SU-DHL-6 (cell line): ENCODE results near the gene CCNT1.
"Not testable (repeated sequence)": the region's sequence is repeated elsewhere in the genome, so short reads cannot be mapped to it uniquely, and the experiment has no call there.

Source experiments
- H2AFZ ChIP-seq: fragments of 200-600 bp; sonication (generic); 2 replicates; pipeline ENCODE4 v1.6.1; 2014; ENCODE audit warnings: low read depth, mild to moderate bottlenecking, moderate library complexity, mixed read lengths, antibody characterized with exemption, low read length; ENCODE audit not compliant: severe bottlenecking
- H3F3A ChIP-seq: fragments of 200-600 bp; shearing (Covaris generic); 2 replicates; pipeline ENCODE4 v1.6.0; 2016; ENCODE audit warnings: antibody characterized with exemption, mild to moderate bottlenecking; ENCODE audit not compliant: insufficient read depth
- H3K27ac ChIP-seq: fragments of 200-600 bp; sonication (generic); 2 replicates; pipeline ENCODE4 v1.5.1; 2016; ENCODE audit warnings: low read depth, mild to moderate bottlenecking, low read length, moderate library complexity, mixed read lengths
- H3K27me3 ChIP-seq: fragments of 200-600 bp; sonication (generic), shearing (Covaris generic); 2 replicates; pipeline ENCODE4 v1.6.0; 2014; ENCODE audit warnings: mild to moderate bottlenecking, low read length
- H3K36me3 ChIP-seq: fragments of 200-600 bp; sonication (generic); 2 replicates; pipeline ENCODE4 v1.6.1; 2014; ENCODE audit warnings: mild to moderate bottlenecking, low read length, mixed read lengths
- H3K4me2 ChIP-seq: fragments of 300-600, 200-600 bp; shearing (Covaris generic), sonication (generic); 2 replicates; pipeline ENCODE4 v1.6.0; 2014; ENCODE audit warnings: low read length, low read depth, mild to moderate bottlenecking; ENCODE audit not compliant: poor library complexity, severe bottlenecking
- H3K4me3 ChIP-seq: fragments of 200-600 bp; sonication (generic); 2 replicates; pipeline ENCODE4 v1.5.1; 2014; ENCODE audit warnings: antibody characterized with exemption, low read length, mild to moderate bottlenecking, mixed read lengths; ENCODE audit not compliant: insufficient read depth, poor library complexity, severe bottlenecking
- H3K79me2 ChIP-seq: fragments of 200-600 bp; sonication (generic); 2 replicates; pipeline ENCODE4 v1.6.1; 2014; ENCODE audit warnings: mild to moderate bottlenecking, low read length, moderate library complexity; ENCODE audit not compliant: insufficient read depth
- H3K9ac ChIP-seq: fragments of 200-600 bp; sonication (generic); 2 replicates; pipeline ENCODE4 v1.7.0; 2014; ENCODE audit warnings: mild to moderate bottlenecking, low read length
- H3K9me2 ChIP-seq: fragments of 200-600 bp; sonication (generic); replicated peaks from 2 replicates; pipeline ENCODE4 v1.6.1; 2014; ENCODE audit warnings: low read length; ENCODE audit not compliant: insufficient read depth
- H3K9me3 ChIP-seq: fragments of 200-600 bp; sonication (generic); 2 replicates; pipeline ENCODE4 v1.6.1; 2014; ENCODE audit warnings: low read length, mixed read lengths; ENCODE audit not compliant: insufficient read depth
- H4K20me1 ChIP-seq: fragments of 200-600 bp; sonication (generic); 2 replicates; pipeline ENCODE4 v1.6.1; 2014; ENCODE audit warnings: low read depth, mild to moderate bottlenecking, antibody characterized with exemption, low read length, moderate library complexity, mixed read lengths
- EZH2phosphoT487 ChIP-seq: fragments of 200-600 bp; sonication (generic), shearing (Covaris generic); conservative IDR thresholded peaks from 2 replicates; pipeline ENCODE4 v1.6.1; 2018; ENCODE audit warnings: mild to moderate bottlenecking, antibody characterized with exemption, low read length, moderate library complexity, mixed read lengths
- TF ChIP-seq, protein P1 (sequence below): fragments of 200-600 bp; sonication (generic); IDR thresholded peaks from one replicate; pipeline ENCODE4 v1.5.1; 2017; ENCODE audit warnings: antibody characterized with exemption, mild to moderate bottlenecking, low read length, moderate library complexity; ENCODE audit not compliant: insufficient read depth, poor library complexity, severe bottlenecking

Gene CCNT1

DNA sequence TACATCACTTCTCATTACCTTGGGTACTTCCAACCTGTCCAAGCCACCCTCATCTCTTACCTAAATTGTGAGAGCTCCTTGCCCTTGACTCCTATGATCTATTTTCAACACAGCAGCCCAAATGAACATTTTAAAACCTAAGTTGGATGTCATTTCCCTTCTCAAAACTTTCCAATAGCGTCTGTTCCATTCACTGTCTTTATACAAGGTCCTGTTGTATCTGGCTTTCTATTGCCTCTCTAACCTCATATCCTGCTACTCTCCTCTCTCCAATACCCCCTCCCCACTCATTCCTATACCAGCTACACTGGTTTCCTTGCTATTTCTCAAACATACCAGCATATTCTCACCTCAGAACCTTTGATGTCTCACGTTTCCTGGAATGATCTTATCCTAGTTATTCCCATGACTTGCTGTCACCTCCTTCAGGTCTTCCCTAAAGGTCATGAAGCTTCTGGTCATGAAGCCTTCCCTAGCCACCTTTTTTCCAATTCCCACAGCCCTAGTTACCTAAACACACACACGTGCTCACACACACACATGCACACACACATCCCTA, 30.4 kb downstream of the CCNT1 start:
- no peaks in the 10 kb centered on the region for H3K9me2 ChIP-seq
- no peak overlapping the region for H2AFZ ChIP-seq
- TF ChIP-seq, protein P1, sequence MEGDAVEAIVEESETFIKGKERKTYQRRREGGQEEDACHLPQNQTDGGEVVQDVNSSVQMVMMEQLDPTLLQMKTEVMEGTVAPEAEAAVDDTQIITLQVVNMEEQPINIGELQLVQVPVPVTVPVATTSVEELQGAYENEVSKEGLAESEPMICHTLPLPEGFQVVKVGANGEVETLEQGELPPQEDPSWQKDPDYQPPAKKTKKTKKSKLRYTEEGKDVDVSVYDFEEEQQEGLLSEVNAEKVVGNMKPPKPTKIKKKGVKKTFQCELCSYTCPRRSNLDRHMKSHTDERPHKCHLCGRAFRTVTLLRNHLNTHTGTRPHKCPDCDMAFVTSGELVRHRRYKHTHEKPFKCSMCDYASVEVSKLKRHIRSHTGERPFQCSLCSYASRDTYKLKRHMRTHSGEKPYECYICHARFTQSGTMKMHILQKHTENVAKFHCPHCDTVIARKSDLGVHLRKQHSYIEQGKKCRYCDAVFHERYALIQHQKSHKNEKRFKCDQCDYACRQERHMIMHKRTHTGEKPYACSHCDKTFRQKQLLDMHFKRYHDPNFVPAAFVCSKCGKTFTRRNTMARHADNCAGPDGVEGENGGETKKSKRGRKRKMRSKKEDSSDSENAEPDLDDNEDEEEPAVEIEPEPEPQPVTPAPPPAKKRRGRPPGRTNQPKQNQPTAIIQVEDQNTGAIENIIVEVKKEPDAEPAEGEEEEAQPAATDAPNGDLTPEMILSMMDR = no peak
- no peak for TF ChIP-seq EZH2phosphoT487

DNA sequence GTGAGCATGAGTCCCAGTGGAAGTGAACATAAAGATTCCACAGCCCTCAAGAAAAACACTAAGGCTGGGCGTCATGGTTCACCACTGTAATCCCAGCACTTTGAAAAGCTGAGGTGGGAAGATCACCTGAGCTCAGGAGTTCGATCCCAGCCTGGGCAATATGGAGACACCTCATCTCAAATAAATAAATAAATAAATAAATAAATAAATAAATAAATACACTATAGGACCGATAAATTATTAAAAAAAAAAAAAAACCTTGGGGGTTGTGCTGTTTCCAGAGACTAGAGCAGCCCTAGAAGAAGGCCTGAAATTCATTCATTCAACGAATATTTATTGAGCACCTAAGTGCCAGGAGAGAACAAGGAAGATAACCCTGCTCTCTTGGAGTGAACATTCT, 33.0 kb downstream of the CCNT1 start:
- no peaks in the 10 kb centered on the region for H3K27me3 ChIP-seq
- H3K36me3 ChIP-seq = peaks cover 14% of the 10 kb centered on the region
- no peak overlapping the region for H3K27ac ChIP-seq
- no peak overlapping the region for H3K4me3 ChIP-seq
- peaks cover 11% of the 10 kb centered on the region; the same call in 1 of the 2 replicates for H3F3A ChIP-seq
- no peak overlapping the region for H3K9ac ChIP-seq
- no peak overlapping the region for H3K4me2 ChIP-seq
- no peaks in the 10 kb centered on the region for H3K9me3 ChIP-seq
- no peak for TF ChIP-seq EZH2phosphoT487
- TF ChIP-seq, protein P1 = no peak
- no peaks in the 10 kb centered on the region for H3K9me2 ChIP-seq
- H2AFZ ChIP-seq = no peak overlapping the region
- H4K20me1 ChIP-seq = peaks cover 8% of the 10 kb centered on the region; the same call in 1 of the 2 replicates
- peaks cover 34% of the 10 kb centered on the region for H3K79me2 ChIP-seq

More for the DNA sequence above, 30.4 kb downstream of the CCNT1 start:
- Histone ChIP-seq H3K27me3 (no peaks in the 10 kb centered on the region), H3K36me3 (peaks cover 5% of the 10 kb centered on the region; the same call in 1 of the 2 replicates), H3K9ac (no peak overlapping the region), H3K4me3 (no peak overlapping the region), H4K20me1 (no peaks in the 10 kb centered on the region), H3K9me3 (no peaks in the 10 kb centered on the region), H3K79me2 (peaks cover 9% of the 10 kb centered on the region), H3F3A (peaks cover 11% of the 10 kb centered on the region; the same call in 1 of the 2 replicates), H3K27ac (no peak overlapping the region), H3K4me2 (no peak overlapping the region)

DNA sequence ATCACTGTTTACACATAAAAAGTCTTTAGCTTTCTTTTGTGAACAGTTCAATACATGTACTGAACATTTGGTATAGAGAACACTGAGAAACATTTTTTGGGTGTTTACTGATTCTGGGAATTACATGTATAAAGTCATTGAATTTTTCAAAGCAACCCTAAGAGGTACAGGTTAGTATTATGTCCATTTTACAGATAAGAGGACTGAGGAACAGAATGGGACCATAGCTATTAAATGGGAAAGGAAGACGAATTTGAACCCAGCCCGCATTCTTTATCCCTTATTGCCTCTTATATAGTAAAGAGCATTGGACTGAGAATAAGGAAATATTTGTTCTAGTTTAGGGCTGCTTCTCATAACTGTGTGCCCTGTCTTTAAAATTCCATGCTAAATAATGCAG, 33.6 kb downstream of the CCNT1 start:
- Histone ChIP-seq H3K36me3 (peaks cover 21% of the 10 kb centered on the region), H3F3A (peaks cover 11% of the 10 kb centered on the region; the same call in 1 of the 2 replicates), H4K20me1 (peaks cover 8% of the 10 kb centered on the region; the same call in 1 of the 2 replicates), H3K9ac (peak overlapping the region; percentile 91), H3K9me3 (no peaks in the 10 kb centered on the region), H3K4me2 (peak overlapping the region; percentile 80), H3K27ac (no peak overlapping the region), H3K79me2 (peaks cover 40% of the 10 kb centered on the region), H2AFZ (peak overlapping the region; percentile 77), H3K9me2 (no peaks in the 10 kb centered on the region), H3K27me3 (no peaks in the 10 kb centered on the region), H3K4me3 (peak overlapping the region; percentile 70)
- TF ChIP-seq, protein P1 = no peak
- TF ChIP-seq EZH2phosphoT487 = no peak

DNA sequence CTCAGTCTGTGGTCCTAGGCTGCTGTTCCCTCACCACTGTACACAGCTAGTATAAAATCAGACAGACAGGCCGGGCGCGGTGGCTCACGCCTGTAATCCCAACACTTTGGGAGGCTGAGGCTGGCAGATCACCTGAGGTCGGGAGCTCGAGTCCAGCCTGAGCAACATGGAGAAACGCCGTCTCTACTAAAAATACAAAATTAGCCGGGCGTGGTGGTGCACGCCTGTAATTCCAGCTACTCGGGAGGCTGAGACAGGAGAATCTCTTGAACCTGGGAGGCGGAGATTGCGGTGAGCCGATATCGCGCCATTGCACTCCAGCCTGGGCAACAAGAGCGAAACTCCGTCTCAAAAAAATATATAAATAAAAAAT, 34.0 kb downstream of the CCNT1 start:
- not testable (repeated sequence) for H3F3A ChIP-seq, H3K9me3 ChIP-seq, H4K20me1 ChIP-seq, H3K27ac ChIP-seq, H3K27me3 ChIP-seq, H3K9me2 ChIP-seq
- H3K4me2 ChIP-seq = peak overlapping the region; percentile 80
- peaks cover 21% of the 10 kb centered on the region for H3K36me3 ChIP-seq
- peak overlapping the region; percentile 77 for H2AFZ ChIP-seq
- peak overlapping the region; percentile 91 for H3K9ac ChIP-seq
- H3K4me3 ChIP-seq = peak overlapping the region; percentile 70
- peaks cover 45% of the 10 kb centered on the region for H3K79me2 ChIP-seq
